ENCODE measurements around the gene MFSD8. TPM values are rescaled to one million over a fixed set of nuclear protein-coding genes. Genes with fewer than 3 reads are reported as not detected.
"Not testable (repeated sequence)": the region's sequence is repeated elsewhere in the genome, so short reads cannot be mapped to it uniquely, and the experiment has no call there.

MFSD8 gene, protein sequence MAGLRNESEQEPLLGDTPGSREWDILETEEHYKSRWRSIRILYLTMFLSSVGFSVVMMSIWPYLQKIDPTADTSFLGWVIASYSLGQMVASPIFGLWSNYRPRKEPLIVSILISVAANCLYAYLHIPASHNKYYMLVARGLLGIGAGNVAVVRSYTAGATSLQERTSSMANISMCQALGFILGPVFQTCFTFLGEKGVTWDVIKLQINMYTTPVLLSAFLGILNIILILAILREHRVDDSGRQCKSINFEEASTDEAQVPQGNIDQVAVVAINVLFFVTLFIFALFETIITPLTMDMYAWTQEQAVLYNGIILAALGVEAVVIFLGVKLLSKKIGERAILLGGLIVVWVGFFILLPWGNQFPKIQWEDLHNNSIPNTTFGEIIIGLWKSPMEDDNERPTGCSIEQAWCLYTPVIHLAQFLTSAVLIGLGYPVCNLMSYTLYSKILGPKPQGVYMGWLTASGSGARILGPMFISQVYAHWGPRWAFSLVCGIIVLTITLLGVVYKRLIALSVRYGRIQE
- total RNA-seq, result 10 to 100 TPM; 17.4 to 20.5 TPM

DNA sequence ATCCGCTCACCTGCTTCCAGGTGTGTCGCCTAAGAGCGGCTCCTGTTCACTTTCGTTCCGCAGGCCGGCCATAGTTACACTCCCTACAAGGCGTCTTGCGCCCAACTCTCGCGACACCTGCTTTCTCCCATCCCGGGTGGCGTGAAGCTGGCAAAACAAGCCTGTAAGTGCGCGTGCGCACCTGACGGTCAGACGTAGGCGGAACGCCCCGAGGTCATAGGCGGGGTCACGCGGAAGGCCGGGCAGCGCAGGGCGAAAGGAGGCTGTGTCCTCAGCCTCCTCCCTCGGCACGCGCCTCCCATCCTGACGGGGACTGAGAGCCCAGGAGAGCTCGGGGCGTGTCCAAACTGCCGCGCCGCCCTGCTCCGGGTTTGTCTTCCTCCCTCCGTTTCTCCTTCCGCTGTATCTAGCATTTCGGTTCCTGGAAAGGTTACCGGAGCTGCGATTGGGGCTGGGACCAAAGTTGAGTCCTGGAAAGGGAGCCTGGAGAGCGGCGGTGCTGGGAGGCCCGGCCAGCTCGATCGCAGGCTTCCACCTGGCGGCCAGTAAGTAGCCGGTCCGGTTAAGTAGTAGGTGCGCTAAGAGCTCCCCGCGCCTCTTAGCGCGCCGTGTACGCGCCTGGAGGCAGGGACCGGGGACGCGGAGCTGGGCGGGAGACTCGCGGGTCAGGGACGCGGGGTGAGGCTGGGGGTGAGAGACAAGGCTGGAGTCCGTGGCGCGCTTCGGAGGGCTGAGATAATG is at the start of gene MFSD8, which contains the start of gene ABHD18:
TSS of gene MFSD8 (minus strand) at position 112 of the 741 bp plus-strand sequence. CDS start at position 72, 40 bp downstream.
TSS of gene ABHD18 (plus strand) at position 345 of the 741 bp plus-strand sequence. CDS start 17,550 bp downstream, outside the sequence.
- ChIA-PET POLR2A (interaction anchor here (0.6 to 4.2 kb wide), 7 partner anchors 9 to 847 kb away, joined by 3 to 40 read pairs (median 3); partner anchors contain the start of genes LARP1B and PLK4), CTCF (interaction anchor here (0.8 to 1.7 kb wide), 3 partner anchors 9 to 96 kb away, joined by 4 to 7 read pairs (median 4); partner anchors contain the start of genes LARP1B and PLK4)

DNA sequence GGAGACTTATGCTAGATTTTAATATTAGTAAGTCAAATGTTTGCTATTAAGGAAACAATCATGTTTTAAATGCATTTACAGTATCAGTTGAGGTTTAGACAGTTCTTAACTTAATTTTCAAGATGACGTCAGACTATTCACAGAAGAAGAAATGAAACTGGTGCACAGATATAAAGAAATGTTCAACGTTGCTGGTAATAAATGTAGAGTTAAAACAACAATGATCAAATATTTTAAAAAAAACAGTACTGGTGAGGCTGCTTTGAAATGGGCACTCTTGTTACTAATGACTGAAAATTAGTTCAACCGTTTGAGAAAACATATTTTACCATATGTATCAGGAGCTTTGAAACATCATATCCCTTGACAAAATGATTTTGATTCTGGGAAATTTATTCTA is 44.5 kb upstream of the MFSD8 start:
- ChIA-PET POLR2A (no interaction called here), CTCF (no interaction called here)

DNA sequence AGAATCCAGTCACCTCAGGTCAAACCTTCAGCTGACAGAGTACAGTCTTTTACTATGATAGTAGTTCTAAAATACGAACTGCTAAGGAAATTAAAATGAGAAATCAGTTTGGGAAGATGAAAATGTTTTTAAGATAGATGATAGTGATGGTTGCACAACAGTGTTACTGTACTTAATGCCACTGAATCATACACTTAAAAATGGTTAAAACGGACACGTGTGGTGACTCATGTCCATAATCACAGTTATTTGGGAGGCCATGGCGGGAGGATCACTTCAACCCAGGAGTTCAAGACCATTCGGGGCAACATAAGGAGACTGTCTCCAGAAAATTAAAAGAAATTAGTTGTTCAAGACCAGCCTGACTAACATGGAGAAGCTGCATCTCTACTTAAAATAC is 41.6 kb upstream of the MFSD8 start:
- ChIA-PET CTCF (no interaction called here), POLR2A (no interaction called here)

DNA sequence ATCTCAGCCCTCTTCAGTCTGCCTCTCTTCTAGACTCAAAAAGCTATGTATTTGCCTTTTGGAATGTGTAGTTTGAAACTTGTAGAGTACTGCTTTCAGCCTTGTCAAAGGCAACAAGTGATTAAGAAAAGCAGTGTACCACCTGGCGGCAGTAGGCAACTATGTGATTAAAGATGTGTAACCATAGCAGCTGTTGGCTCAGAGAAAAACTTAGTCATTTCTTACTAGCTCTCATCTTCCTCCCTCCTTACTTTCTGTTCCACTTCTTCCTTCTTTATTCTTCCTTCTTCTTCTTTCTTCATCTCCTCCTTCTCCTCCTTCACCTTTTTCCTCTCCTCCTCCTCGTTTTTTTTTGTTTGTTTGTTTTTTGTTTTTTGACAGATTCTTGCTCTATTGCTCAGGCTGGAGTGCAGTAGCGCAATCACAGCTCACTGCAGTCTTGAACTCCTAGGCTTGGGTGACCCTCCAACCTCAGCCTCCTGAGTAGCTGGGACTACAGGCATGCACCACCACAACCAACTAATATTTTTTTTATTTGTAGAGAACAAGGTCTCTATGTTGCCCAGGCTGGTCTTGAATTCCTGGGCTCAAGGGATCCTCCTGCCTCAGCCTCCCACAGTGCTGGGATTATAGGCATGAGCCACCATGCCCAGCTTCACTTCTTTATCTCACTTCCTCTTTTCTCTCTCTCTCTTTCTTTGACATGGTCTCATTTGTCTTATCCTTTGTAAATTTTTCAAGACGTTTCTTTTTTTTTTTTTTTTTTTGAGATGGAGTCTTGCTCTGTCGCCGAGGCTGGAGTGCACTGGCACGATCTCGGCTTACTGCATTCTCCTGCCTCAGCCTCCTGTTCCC is 32.8 kb upstream of the MFSD8 start:
- ChIA-PET POLR2A (interaction anchor here (0.8 to 0.9 kb wide), 2 partner anchors 32 to 63 kb away, joined by 3 read pairs; partner anchors contain the start of genes ABHD18, LARP1B and MFSD8), CTCF (interaction anchor here (0.6 to 1.3 kb wide), 2 partner anchors 63 to 520 kb away, joined by 4 to 6 read pairs; partner anchors contain the start of gene LARP1B)

DNA sequence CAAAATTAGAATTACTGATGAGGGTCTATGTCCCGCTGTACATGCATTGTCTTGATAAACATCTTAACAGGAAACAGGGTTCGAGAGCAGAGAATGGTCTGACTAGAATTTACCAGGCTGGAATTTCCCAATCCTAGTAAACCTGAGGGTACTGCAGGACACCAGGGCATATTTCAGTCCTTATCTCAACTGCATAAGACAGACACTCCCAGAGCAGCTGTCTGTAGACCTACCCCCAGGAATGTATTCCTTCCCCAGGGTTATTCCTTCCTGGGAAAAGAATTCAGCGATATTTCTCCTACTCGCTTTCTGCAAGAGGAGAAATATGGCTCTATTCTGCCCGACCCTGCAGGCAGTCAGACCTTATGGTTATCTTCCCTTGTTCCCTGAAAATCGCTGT is 31.5 kb upstream of the MFSD8 start:
- CTCF ChIA-PET, POLR2A ChIA-PET: not testable (repeated sequence)

DNA sequence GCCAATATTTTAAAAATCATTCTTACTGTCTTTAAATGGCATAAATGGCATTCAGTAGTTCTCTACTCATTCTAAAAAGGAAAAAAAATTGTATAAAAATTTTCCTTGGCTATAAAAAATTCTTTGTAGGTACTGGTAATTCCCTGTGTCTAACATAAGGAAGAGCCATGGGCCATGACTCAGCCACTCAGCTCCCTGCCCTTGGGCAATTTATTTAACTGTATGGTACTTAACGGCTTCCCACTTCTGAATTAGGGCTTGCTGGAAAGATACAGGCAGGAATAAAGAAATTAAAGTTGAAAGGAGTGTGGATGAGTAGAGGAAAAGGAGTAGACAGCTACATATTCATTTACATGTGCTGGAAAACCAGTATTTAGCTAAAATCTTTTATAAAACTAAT is 30.8 kb upstream of the MFSD8 start:
- POLR2A ChIA-PET, result no interaction called here
- CTCF ChIA-PET, result no interaction called here

DNA sequence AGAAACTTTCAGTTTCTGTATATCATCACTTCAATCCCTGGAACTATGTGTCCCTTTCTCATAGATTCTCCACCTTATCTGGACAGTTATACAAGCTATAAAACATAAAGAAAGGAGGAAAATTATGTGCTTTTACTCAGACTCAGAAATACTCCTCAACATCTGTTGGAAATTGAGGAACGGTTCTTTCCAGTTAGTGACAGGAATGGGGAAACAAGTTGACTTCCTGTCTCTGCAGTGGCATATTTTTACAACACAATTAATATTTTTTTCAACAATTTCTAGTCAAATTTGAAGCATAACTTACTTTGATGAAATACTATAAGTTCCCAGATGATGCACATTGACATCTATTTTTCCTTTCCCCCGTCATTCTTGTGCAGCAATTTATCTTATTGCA is 28.2 kb upstream of the MFSD8 start:
- CTCF ChIA-PET, result no interaction called here
- POLR2A ChIA-PET, result no interaction called here

DNA sequence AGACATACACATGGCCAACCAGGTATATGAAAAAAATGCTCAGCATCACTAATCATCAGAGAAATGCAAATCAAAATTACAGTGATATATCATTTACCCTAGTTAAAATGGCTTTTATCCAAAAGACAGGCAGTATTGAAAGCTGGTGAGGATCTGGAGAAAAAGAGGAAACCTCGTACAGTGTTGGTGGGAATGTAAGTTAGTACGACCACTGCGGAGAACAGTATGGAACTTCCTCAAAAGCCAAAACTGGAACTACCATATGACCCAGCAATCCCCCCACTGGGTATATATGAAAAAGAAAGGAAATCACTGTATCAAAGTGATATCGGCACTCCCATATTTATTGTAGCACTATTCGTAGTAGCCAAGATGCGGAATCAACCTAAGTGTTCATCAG is 23.7 kb upstream of the MFSD8 start:
- ChIA-PET CTCF (no interaction called here), POLR2A (no interaction called here)

DNA sequence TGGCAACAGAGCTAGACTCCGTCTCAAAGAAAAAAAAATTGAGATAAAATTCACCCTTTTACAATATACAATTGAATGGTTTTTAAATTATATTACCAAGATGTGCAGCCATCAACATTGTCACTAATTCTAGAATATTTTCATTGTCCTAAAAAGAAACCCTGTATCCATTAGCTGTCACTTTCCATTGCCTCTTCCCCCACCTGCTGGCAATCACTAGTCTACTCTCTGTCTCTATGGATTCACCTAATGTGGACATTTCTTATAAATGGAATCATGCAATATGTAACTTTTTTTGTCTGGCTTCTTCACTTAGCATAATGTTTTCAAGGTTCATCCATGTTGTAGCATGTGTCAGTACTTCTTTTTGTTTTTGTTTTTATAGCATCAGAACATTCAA is 21.0 kb upstream of the MFSD8 start:
- POLR2A ChIA-PET, result no interaction called here
- CTCF ChIA-PET, result no interaction called here

DNA sequence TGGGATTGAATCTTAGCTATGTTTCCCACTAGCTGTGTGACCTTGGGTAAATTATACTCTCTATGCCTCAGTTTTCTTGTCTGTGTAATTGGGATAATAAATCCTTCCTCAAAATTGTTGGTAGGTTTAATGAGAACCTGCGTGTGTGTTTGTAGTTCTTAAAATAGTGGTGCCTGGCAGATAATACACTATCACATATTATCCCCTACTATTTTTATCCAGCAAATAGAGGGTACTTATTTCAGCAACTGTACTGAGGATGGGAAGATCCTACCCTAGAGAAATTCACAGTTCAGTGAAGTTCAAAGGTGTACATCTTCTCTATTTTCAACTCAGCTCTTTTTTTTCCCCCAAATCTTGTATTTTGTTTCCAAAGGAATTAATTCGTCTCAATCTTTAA is 17.5 kb upstream of the MFSD8 start:
- POLR2A ChIA-PET, result no interaction called here

DNA sequence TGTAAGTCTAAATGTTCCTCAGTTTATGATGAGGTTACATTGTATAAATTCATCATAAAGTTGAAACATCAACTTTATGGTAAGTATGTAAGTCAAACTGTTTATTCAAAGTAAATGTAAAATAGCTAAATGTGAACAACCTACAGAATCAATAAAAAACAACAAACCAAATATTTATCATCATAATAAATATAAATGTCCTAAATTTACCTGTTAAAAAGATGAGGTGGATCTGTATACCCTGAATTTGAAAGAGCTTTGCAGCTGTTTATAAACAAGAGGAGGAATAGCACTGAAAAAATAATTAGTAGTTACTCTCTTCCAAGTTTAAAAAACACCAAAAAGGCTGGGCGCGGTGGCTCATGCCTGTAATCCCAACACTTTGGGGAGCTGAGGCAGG is 14.0 kb upstream of the MFSD8 start:
- ChIA-PET POLR2A (no interaction called here), CTCF (no interaction called here)

More for the DNA sequence above, 17.5 kb upstream of the MFSD8 start:
- CTCF ChIA-PET, result no interaction called here

DNA sequence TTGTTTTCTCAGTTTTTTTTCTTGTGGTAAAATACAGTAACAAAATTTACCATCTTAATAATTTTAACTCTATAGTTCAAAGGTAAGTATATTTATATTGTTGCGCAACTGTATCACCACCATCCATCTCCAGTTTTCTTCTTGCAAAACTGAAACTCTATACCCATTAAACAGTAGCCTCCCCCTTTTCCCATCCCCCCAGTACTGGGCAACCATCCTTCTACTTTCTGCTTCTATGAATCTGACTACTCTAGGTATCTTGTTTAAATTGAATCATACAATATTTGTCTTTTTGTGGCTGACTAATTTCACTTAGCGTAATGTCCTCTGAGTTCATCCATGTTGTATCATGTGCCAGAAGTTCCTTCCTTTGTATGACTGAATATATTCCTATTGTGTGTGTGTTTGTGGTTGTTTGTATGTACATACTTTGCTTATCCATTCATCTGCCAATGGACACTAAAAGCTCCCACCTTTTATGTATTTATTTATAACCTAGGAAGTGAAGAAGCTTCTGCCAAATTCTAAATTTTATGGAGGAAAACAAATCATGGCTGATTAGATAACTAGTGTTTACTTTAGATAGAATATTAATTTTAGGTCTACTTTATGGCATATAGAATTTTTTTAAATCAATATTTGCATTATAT is 10.3 kb upstream of the MFSD8 start:
- POLR2A ChIA-PET, result no interaction called here

DNA sequence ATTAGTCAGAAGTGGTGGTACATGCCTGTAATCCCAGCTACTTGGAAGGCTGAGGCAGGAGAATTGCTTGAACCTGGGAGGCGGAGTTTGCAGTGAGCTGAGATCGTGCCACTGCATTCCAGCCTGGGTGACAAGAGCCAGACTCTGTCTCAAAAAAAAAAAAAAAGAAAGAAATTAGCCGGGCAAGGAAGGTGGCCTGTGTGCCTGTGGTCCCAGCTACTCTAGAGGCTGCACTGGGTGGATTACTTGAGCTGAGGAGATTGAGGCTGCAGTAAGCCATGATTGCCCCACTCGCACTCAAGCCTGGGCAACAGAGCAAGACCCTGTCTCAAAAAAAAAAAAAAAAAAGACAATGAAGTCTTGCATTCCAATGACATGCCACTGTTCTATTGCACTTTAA is 6.0 kb upstream of the MFSD8 start:
- POLR2A ChIA-PET, CTCF ChIA-PET: not testable (repeated sequence)

More for the DNA sequence above, 10.3 kb upstream of the MFSD8 start:
- CTCF ChIA-PET, result no interaction called here

DNA sequence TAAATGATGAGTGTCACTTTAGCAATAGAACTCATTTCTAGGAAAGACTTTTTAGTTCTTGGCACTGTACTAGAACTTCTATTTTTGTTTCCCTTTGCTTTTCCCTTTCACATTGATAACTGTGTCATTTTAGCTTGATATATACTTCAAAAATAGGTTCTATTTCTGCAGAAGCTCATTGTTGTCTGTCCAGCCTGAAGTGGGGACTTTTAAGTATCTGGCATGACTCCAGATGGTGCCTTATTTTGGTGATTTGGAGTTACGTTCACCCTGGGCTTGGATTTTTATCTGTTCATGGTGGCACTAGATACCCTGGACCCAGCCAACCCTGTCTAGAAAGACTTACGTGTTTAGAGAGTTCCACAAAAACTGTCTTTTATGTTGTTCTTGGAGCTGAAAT is 3.6 kb upstream of the MFSD8 start:
- CTCF ChIA-PET, result no interaction called here

DNA sequence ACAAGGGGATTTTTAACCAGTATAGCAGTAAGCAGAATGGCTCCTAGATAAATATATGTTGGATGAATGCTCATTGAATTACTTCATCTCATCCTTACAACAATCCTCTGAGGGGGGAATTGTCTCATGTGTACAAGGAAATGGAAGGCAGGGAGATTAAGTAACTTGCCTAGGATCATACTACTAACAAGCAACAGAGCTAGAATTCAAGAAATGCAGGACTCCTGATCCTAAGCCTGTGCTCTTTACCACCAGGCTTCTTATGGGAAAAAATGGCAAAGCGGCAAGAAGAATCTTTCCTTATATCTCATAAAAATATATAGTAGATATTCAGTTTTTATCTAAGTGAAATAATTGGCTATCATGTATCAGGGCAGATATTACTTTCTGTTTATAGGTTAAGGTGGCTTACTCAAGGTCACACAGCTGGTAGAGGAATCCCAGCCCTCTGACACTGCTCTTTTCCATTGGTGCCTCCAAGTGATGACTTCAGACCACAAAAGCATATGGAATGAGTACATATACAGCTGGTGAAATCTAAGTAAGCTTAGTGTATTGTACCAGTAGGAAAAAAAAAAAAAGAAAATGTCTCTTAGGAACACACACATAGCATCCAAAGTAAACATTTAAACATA is 2.3 kb upstream of the MFSD8 start:
- CTCF ChIA-PET, result interaction anchor here (0.7 kb wide), 1 partner anchor 94 kb away, joined by 4 read pairs; no protein-coding TSS in a partner anchor
- POLR2A ChIA-PET, result no interaction called here

More for the DNA sequence above, 3.6 kb upstream of the MFSD8 start:
- POLR2A ChIA-PET, result no interaction called here

DNA sequence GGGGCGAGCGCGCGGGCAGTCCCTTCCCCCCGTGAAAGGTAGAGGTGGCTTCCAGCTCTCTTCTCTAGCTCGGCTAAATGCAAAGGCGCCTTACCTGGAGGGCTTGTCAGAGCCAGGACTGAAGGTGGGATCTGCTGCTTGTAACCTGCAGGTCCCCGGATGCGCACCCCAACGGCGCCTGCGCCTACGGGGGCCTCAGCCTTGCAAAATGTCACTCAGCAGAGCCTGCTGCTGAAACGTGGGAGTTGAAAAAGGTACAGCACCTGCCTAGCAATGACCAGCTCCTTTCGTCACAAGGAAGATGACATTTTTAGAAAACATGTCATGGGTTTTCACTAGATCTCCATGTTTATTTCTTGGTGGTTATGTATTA is 816 bp upstream of the MFSD8 start:
- ChIA-PET CTCF (interaction anchor here (0.8 to 1.7 kb wide), 3 partner anchors 8 to 95 kb away, joined by 4 to 7 read pairs (median 4); partner anchors contain the start of genes LARP1B and PLK4), POLR2A (interaction anchor here (0.6 to 4.2 kb wide), 8 partner anchors 9 to 847 kb away, joined by 3 to 40 read pairs (median 4); partner anchors contain the start of genes LARP1B and PLK4)

DNA sequence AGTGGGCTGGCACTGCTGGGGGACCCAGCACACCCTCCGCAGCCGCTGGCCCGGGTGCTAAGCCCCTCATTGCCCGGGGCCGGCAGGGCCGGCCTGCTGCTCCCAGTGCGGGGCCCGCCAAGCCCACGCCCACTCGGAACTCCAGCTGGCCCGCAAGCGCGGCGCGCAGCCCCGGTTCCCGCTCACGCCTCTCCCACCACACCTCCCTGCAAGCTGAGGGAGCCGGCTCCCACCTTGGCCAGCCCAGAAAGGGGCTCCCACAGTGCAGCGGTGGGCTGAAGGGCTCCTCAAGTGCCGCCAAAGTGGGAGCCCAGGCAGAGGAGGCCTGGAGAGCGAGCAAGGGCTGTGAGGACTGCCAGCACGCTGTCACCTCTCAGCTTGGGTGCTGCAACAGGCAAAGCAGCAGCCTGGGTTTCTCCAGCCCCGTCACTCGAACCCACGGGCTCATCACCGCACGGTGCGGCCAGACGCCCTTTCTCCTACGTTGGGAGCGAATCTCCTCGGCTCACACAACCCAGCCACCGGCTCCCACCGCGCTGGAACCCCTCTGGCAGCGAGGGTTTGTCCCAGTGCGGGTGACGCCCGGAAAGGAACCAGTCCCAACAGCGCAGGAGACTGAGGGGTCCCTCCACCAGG is 429 bp downstream of the MFSD8 start:
- ChIA-PET CTCF (interaction anchor here (1.7 kb wide), 2 partner anchors 83 to 96 kb away, joined by 4 to 7 read pairs; partner anchors contain the start of genes LARP1B and PLK4), POLR2A (interaction anchor here (0.9 to 4.2 kb wide), 4 partner anchors 83 to 848 kb away, joined by 3 to 40 read pairs (median 10); partner anchors contain the start of genes LARP1B and PLK4)

All from activated CD8-positive, alpha-beta memory T cell treated with anti-CD3 and anti-CD28 coated beads for 36 hours (primary cell).